MM.1S (cell line): ENCODE results near the gene TMSB10.
"Not testable (repeated sequence)": the region's sequence is repeated elsewhere in the genome, so short reads cannot be mapped to it uniquely, and the experiment has no call there.

Source experiments
- CTCF ChIP-seq: fragments of 300-600 bp; sonication (generic); IDR thresholded peaks from 2 replicates; pipeline ENCODE4 v1.5.1; 2016; ENCODE audit warnings: antibody characterized with exemption, low read length, mixed read lengths
- EZH2phosphoT487 ChIP-seq: fragments of 300-600 bp; sonication (generic); IDR thresholded peaks from 2 replicates; pipeline ENCODE4 v1.6.1; 2018; ENCODE audit warnings: antibody characterized with exemption, low read length

DNA sequence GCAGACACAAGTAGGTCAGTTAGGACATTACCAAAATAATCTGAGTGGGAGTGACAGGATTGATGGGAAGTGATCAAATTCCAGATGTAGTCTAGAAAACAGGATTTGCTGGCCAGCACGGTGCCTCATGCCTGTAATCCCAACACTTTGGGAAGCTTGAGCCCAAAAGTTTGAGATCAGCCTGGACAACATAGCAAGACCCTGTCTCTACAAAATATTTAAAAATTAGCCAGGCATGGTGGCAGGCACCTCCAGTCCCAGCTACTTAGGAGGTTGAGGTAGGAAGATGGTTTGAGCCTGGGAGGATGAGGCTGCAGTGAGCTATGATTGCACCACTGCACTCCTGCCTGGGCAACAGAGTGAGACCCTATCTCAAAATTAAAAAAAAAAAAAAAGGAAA, 29.8 kb upstream of the TMSB10 start:
- TF ChIP-seq CTCF, EZH2phosphoT487: not testable (repeated sequence)
